GM21576 (cell line): Measurements from ENCODE around the gene ZNF385D.

Experiments
- ATAC-seq: cut with Tn5 transposase; IDR thresholded peaks from one replicate; pipeline ENCODE4 v1.9.1; 2021; ENCODE audit warnings: mild to moderate bottlenecking, moderate library complexity; ENCODE audit not compliant: unreplicated experiment

The ZNF385D gene

GRCh38 chr3:21462141-21462540 lies 288.9 kb downstream of the ZNF385D start:
- ATAC-seq: no peak

GRCh38 chr3:21457084-21457483 lies 293.9 kb downstream of the ZNF385D start:
- no peak for ATAC-seq

GRCh38 chr3:21449738-21450137 lies 301.3 kb downstream of the ZNF385D start:
- no peak for ATAC-seq

- ATAC-seq: no peak
Measured at GRCh38 chr3:21447476-21448151, 303.4 kb downstream of the ZNF385D start.

- ATAC-seq: no peak
Measured at GRCh38 chr3:21446945-21447475, 304.0 kb downstream of the ZNF385D start.

GRCh38 chr3:21446027-21446426 lies 305.0 kb downstream of the ZNF385D start:
- ATAC-seq: no peak

GRCh38 chr3:21441821-21442220 lies 309.2 kb downstream of the ZNF385D start:
- no peak for ATAC-seq

- ATAC-seq: no peak
Measured at GRCh38 chr3:21436835-21437234, 314.2 kb downstream of the ZNF385D start.

GRCh38 chr3:21435871-21436270 lies 315.1 kb downstream of the ZNF385D start:
- no peak for ATAC-seq

GRCh38 chr3:21434310-21434709 lies 316.7 kb downstream of the ZNF385D start:
- ATAC-seq: no peak

GRCh38 chr3:21433751-21434150 lies 317.3 kb downstream of the ZNF385D start:
- ATAC-seq: no peak

- ATAC-seq: no peak
Measured at GRCh38 chr3:21426920-21427319, 324.1 kb downstream of the ZNF385D start.

GRCh38 chr3:21425715-21426114 lies 325.3 kb downstream of the ZNF385D start:
- ATAC-seq: no peak

- no peak for ATAC-seq
Measured at GRCh38 chr3:21421096-21421495, 329.9 kb downstream of the ZNF385D start.

GRCh38 chr3:21417991-21418390 lies 333.0 kb downstream of the ZNF385D start:
- no peak for ATAC-seq

GRCh38 chr3:21414506-21414905 lies 336.5 kb downstream of the ZNF385D start:
- no peak for ATAC-seq

- ATAC-seq: no peak
Measured at GRCh38 chr3:21411058-21411457, 340.0 kb downstream of the ZNF385D start.

GRCh38 chr3:21409401-21409800 lies 341.6 kb downstream of the ZNF385D start:
- ATAC-seq: no peak

GRCh38 chr3:21407743-21408142 lies 343.3 kb downstream of the ZNF385D start:
- ATAC-seq: no peak

- ATAC-seq: no peak
Measured at GRCh38 chr3:21405671-21406667, 345.0 kb downstream of the ZNF385D start.

GRCh38 chr3:21398461-21398860 lies 352.5 kb downstream of the ZNF385D start:
- ATAC-seq: no peak
